Kidney glomerular epithelial cell (primary cell): ENCODE measurements around the gene RPEL1.
"Not testable (repeated sequence)": the region's sequence is repeated elsewhere in the genome, so short reads cannot be mapped to it uniquely, and the experiment has no call there.

Experiments used
- DNase-seq: peaks from one replicate; lab custom pipeline; 2025; lab: John Stamatoyannopoulos, UW

RPEL1 gene

DNA sequence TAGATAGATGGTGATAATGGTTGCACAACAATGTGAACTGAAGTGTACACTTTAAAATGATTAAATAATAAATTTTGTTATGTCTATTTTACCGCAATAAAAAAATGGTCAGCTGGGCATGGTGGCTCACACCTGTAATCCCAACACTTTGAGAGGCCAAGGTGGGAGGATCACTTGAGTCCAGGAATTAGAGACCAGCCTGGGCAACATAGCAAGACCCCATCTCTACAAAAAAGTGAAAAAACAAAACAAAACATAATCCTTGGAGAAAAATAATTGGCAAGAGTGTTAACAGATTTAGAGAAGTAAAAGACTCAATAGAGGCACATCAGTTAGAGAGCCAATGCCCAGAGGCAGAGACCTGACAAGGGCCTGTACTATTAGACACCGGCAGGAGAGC is 9.9 kb upstream of the RPEL1 start:
- DNase-seq = no peak

DNA sequence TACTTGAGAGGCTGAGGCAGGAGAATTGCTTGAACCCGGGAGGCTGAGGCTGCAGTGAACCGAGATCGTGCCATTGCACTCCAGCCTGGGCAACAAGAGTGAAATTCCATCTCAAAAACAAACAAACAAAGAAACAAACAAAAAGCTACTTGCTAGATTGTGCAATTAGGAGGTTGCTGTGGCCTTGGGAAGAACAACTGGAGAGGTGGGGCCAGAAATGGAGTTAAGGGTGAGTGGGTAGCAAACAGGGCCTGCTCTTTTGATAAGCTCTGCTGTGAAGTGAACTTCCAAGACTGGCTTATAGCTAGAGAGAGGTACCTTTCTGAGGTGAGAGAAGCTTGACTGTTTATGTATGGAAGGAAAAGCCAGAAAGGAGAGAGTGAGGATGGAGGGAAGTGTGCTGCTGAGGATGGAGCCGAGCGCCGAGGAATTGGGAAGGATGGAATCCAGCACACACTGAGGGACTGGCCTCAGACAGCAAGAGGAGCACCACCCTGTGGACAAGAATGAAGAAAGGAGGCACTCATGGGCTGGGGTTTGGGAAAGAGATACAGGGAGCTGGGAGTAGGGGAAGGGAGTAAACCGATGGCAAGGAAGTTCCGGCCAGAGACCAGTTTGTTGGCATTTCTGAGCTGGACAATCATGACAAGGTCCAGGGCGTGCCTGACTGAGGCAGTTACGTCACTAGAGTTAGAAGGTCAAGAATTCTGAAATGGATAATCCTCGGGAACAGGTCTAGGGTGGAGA is 7.0 kb upstream of the RPEL1 start:
- no peak for DNase-seq

- DNase-seq = peak; percentile 86
Measured at GRCh38 chr10:103241262-103242011, 4.2 kb upstream of the RPEL1 start.

GRCh38 chr10:103244666-103245271 is 918 bp upstream of the RPEL1 start:
- peak; percentile 60 for DNase-seq

DNA sequence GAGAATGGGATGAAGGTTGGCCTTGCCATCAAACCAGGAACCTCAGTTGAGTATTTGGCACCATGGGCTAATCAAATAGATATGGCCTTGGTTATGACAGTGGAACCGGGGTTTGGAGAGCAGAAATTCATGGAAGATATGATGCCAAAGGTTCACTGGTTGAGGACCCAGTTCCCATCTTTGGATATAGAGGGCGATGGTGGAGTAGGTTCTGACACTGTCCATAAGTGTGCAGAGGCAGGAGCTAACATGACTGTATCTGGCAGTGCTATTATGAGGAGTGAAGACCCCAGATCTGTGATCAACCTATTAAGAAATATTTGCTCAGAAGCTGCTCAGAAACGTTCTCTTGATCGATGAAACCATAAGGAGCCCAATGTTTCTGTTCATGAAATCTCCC is 637 bp downstream of the RPEL1 start:
- DNase-seq = no peak

DNA sequence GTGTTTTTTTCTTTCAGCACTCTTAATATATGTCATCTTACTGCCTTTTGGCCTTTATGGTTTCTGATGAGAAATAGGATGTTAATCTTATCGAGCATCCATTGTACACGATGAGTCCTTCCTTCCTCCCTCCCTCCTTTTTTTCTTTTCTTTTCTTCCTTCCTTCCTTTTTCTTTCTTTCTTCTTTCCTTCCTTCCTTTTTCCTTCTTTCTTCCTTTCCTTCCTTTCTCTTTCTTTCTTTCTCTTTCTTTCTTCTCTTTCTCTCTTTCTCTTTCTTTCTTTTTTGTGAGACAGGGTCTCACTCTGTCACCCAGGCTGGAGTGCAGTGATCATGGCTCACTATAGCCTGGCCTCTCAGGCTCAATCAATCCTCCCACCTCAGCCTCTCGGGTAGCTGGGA is 8.4 kb downstream of the RPEL1 start:
- no peak for DNase-seq

GRCh38 chr10:103254538-103255325 is 9.0 kb downstream of the RPEL1 start:
- peak; percentile 4 for DNase-seq

GRCh38 chr10:103256613-103257012 is 10.9 kb downstream of the RPEL1 start:
- DNase-seq = no peak

DNA sequence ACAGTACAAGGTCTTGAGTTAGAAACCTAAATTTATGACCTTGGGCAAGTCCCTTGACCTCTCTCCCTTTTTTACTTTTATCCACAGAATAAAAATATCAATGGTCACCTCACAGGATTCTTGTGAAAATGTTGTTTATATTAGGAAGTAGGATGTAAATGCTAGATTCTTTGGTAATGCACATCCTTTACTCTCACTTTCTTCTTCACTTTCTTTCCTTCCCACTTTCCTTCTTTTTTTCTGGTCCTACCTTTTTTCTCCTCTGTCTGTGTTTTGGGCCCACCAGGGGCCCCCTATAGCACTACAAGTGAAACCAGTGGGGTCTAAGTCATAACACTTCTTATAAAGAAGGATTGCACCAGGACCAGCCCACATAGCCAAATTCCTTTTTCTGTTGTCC is 12.1 kb downstream of the RPEL1 start:
- no peak for DNase-seq

DNA sequence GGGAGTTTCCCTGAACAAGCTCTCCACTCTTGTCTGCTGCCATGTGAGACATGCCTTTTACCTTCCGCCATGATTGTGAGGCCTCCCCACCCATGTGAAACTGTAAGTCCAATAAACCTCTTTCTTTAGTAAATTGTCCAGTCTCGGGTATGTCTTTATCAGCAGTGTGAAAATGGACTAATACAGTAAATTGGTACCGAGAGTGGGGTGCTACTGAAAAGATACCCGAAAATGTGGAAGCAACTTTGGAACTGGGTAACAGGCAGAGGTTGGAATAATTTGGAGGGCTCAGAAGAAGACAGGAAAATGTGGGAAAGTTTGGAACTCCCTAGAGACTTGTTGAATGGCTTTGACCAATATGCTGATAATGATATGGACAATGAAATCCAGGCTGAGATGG is 13.2 kb downstream of the RPEL1 start:
- not testable (repeated sequence) for DNase-seq

GRCh38 chr10:103259989-103260388 is 14.3 kb downstream of the RPEL1 start:
- no peak for DNase-seq

DNA sequence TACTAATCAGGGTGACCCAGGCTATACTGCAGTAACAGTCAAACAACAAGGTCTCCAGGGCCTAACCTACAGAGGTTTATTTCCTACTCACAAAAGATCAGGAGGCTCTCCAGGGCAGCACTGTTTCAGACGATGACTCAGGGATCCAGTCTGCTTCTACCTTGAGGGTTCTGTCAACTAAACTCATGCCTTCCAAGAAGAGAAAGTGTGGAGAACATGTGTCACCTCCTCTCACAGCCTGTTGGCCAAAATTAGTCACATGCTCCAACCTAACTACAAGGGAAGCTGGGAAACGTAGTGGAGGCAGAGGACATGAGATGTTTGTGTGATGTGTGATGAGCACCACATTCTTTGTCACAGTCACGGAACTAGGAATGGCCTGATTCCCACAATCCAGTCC is 16.5 kb downstream of the RPEL1 start:
- no peak for DNase-seq

- DNase-seq = peak; percentile 38
Measured at GRCh38 chr10:103265717-103266329, 20.1 kb downstream of the RPEL1 start.

DNA sequence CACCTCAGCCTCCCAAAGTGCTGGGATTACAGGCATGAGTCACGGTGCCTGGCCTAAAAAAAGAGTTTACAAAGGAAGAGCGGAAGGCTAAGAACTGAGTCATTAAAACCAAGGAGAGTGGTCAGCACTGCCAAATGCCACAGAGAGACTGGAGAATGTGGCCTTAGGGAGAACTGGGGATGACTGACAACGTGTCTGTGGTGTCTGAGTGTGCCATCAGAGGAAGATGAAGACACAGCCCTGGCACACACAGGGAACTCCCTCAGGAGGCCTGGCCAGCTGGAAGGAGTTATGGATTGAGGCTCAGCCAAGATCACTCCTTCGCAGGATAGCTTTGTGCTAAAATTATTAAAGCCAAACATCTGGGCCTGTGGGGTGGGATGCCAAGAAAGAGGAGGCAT is 27.4 kb downstream of the RPEL1 start:
- DNase-seq = peak; percentile 92

- no peak for DNase-seq
Measured at GRCh38 chr10:103276251-103276895, 30.7 kb downstream of the RPEL1 start.

DNA sequence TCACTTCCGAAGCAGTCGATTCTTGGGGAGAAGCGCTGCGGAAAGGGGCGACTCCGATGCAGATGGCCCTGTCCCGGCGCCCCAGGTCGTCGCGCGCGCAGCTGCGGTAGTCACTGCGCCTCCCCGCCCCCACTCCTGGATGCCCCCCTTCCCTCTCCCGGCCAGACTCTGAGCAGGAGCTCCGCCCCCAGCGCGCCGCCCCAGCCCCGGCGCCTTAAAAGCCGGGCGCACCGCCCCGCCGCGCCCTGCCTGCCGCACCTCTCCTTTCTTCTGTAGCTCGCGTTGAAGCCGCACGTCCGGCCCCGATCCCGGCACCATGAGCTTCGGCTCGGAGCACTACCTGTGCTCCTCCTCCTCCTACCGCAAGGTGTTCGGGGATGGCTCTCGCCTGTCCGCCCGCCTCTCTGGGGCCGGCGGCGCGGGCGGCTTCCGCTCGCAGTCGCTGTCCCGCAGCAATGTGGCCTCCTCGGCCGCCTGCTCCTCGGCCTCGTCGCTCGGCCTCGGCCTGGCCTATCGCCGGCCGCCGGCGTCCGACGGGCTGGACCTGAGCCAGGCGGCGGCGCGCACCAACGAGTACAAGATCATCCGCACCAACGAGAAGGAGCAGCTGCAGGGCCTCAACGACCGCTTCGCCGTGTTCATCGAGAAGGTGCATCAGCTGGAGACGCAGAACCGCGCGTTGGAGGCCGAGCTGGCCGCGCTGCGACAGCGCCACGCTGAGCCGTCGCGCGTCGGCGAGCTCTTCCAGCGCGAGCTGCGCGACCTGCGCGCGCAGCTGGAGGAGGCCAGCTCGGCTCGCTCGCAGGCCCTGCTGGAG is 31.4 kb downstream of the RPEL1 start, which contains the start of gene INA:
INA (plus strand) TSS at position 243 of the 817 bp plus-strand sequence; CDS start at position 317, 74 bp downstream.
- peak; percentile 46 for DNase-seq

DNA sequence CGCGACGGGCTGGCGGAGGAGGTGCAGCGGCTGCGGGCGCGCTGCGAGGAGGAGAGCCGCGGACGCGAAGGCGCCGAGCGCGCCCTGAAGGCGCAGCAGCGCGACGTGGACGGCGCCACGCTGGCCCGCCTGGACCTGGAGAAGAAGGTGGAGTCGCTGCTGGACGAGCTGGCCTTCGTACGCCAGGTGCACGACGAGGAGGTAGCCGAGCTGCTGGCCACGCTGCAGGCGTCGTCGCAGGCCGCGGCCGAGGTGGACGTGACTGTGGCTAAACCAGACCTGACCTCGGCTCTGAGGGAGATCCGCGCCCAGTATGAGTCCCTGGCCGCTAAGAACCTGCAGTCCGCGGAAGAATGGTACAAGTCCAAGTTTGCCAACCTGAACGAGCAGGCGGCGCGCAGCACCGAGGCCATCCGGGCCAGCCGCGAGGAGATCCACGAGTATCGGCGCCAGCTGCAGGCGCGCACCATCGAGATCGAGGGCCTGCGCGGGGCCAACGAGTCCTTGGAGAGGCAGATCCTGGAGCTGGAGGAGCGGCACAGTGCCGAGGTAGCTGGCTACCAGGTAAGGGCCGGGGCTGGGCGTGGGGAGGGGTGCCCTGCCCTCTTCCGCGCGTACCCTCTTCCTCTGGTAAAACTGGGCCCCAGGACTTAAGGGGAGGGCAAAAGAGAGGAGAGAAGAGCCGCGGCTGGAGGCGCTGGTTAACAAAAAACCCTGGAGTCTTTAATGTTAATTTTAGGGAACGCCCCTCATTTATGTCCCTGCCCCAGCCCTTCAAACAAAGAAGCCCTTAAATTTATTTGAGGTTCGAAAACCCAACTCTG is 32.2 kb downstream of the RPEL1 start:
- DNase-seq = no peak

DNA sequence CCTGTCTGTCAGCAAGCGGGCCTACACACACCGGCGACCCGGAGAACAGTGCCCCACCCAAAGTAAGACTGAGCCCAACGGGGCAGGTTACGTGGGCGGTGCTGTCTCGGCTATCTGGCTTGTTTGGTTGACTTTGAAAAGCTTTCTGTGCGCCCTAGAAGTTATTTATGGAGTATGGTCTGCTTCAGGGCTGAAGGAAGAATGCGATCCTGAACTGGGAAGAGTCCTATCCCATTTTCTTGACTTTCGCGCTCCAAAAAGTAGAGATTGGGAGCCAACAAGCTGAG is 32.8 kb downstream of the RPEL1 start:
- no peak for DNase-seq

DNA sequence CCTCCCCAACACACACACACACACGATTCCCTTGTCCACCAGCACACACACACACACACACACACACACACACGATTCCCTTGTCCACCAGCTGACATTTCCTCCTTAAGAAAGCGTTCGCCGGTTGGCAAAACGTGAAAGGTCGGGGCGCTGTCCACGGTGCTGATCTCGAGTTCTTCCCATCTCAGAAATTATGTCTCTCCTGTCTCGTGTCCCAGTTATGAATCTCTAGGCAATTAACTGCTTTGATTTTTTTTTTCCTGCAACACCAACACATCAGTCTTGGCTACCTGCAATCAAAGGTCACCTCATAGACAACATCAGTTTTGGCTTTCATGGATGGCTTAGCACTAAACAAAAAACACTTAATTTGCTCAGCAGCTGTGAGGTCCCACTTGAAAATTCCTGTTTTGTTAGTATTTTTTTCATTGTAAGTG is 33.2 kb downstream of the RPEL1 start:
- peak; percentile 47 for DNase-seq

- DNase-seq = no peak
Measured at GRCh38 chr10:103280031-103280430, 34.3 kb downstream of the RPEL1 start.
